Measurements from ENCODE around the gene NDUFS8.

NDUFS8 gene

GRCh38 chr11:68032997-68033707 is 2.7 kb downstream of the NDUFS8 start:
- no peak overlapping the region for H3K4me2 ChIP-seq (ENCODE audit: low read length)
- H4K20me1 ChIP-seq (ENCODE audit: control insufficient read depth, insufficient read depth, low read depth, low read length) = no peaks in the 10 kb centered on the region
- TF ChIP-seq CTCF (IDR thresholded peaks at IDR 0.05; ENCODE audit: low read depth, low read length, poor library complexity, severe bottlenecking) = no peak
- no peak for TF ChIP-seq EZH2phosphoT487 (IDR thresholded peaks at IDR 0.05; ENCODE audit: borderline replicate concordance, low read length)
- peaks cover 27% of the 10 kb centered on the region for H3K36me3 ChIP-seq (ENCODE audit: control insufficient read depth, low read length)
- H3K27ac ChIP-seq (ENCODE audit: low read depth, low read length) = no peak overlapping the region
- peaks cover 33% of the 10 kb centered on the region for H3K79me2 ChIP-seq (ENCODE audit: control insufficient read depth, low read length)
- H3K9me3 ChIP-seq (ENCODE audit: control insufficient read depth, insufficient read depth, low read length) = no peaks in the 10 kb centered on the region
- no peaks in the 10 kb centered on the region for H3K9me2 ChIP-seq (replicated peaks; ENCODE audit: control insufficient read depth, low read length)
- no peak overlapping the region for H3K4me3 ChIP-seq (ENCODE audit: low read length)
- no peaks in the 10 kb centered on the region for H3K27me3 ChIP-seq (ENCODE audit: control insufficient read depth, low read length)
- H3F3A ChIP-seq (ENCODE audit: control insufficient read depth, insufficient read depth) = peaks cover 4% of the 10 kb centered on the region; the same call in 1 of the 2 replicates
- peaks cover 25% of the 10 kb centered on the region for H3K4me1 ChIP-seq (ENCODE audit: control insufficient read depth, low read length)

GRCh38 chr11:68033708-68034045 is 3.2 kb downstream of the NDUFS8 start:
- H3K9me2 ChIP-seq (replicated peaks; ENCODE audit: control insufficient read depth, low read length) = no peaks in the 10 kb centered on the region
- H3K79me2 ChIP-seq (ENCODE audit: control insufficient read depth, low read length) = peaks cover 38% of the 10 kb centered on the region
- H3K9me3 ChIP-seq (ENCODE audit: control insufficient read depth, insufficient read depth, low read length) = no peaks in the 10 kb centered on the region
- H3K4me2 ChIP-seq (ENCODE audit: low read length) = no peak overlapping the region
- TF ChIP-seq CTCF (IDR thresholded peaks at IDR 0.05; ENCODE audit: low read depth, low read length, poor library complexity, severe bottlenecking) = no peak
- no peak for TF ChIP-seq EZH2phosphoT487 (IDR thresholded peaks at IDR 0.05; ENCODE audit: borderline replicate concordance, low read length)
- H4K20me1 ChIP-seq (ENCODE audit: control insufficient read depth, insufficient read depth, low read depth, low read length) = no peaks in the 10 kb centered on the region
- no peaks in the 10 kb centered on the region for H3K27me3 ChIP-seq (ENCODE audit: control insufficient read depth, low read length)
- peaks cover 31% of the 10 kb centered on the region for H3K4me1 ChIP-seq (ENCODE audit: control insufficient read depth, low read length)
- no peak overlapping the region for H3K27ac ChIP-seq (ENCODE audit: low read depth, low read length)
- peaks cover 27% of the 10 kb centered on the region for H3K36me3 ChIP-seq (ENCODE audit: control insufficient read depth, low read length)
- no peak overlapping the region for H3K4me3 ChIP-seq (ENCODE audit: low read length)
- peaks cover 4% of the 10 kb centered on the region; the same call in 1 of the 2 replicates for H3F3A ChIP-seq (ENCODE audit: control insufficient read depth, insufficient read depth)

GRCh38 chr11:68035266-68035876 is 4.9 kb downstream of the NDUFS8 start:
- Histone ChIP-seq H3K27ac (ENCODE audit: low read depth, low read length) (no peak overlapping the region), H3K27me3 (ENCODE audit: control insufficient read depth, low read length) (no peaks in the 10 kb centered on the region), H3K4me1 (ENCODE audit: control insufficient read depth, low read length) (peaks cover 33% of the 10 kb centered on the region), H3K4me3 (ENCODE audit: low read length) (no peak overlapping the region), H4K20me1 (ENCODE audit: control insufficient read depth, insufficient read depth, low read depth, low read length) (no peaks in the 10 kb centered on the region), H3K9me2 (replicated peaks; ENCODE audit: control insufficient read depth, low read length) (no peaks in the 10 kb centered on the region), H3K36me3 (ENCODE audit: control insufficient read depth, low read length) (peaks cover 27% of the 10 kb centered on the region), H3K4me2 (ENCODE audit: low read length) (no peak overlapping the region), H3F3A (ENCODE audit: control insufficient read depth, insufficient read depth) (peaks cover 4% of the 10 kb centered on the region; the same call in 1 of the 2 replicates), H3K9me3 (ENCODE audit: control insufficient read depth, insufficient read depth, low read length) (no peaks in the 10 kb centered on the region), H3K79me2 (ENCODE audit: control insufficient read depth, low read length) (peaks cover 44% of the 10 kb centered on the region)
- TF ChIP-seq EZH2phosphoT487 (IDR thresholded peaks at IDR 0.05; ENCODE audit: borderline replicate concordance, low read length) = no peak
- TF ChIP-seq CTCF (IDR thresholded peaks at IDR 0.05; ENCODE audit: low read depth, low read length, poor library complexity, severe bottlenecking) = no peak

All from DOHH2 (cell line).